HL-60 (cell line): ENCODE results near the gene DECR2.

Experiments
- CTCF ChIP-seq: IDR thresholded peaks from one replicate; pipeline ENCODE4 v1.5.1; 2011; ENCODE audit warnings: low read length, control low read depth, inconsistent platforms; ENCODE audit not compliant: insufficient read depth
- GABPA ChIP-seq: IDR thresholded peaks from 2 replicates; pipeline ENCODE4 v1.6.1; 2012; ENCODE audit warnings: low read depth
- POLR2AphosphoS5 ChIP-seq: IDR thresholded peaks from 2 replicates; pipeline ENCODE4 v1.6.1; 2012; ENCODE audit warnings: low read depth
- REST ChIP-seq: IDR thresholded peaks from 2 replicates; pipeline ENCODE4 v1.6.1; 2012; ENCODE audit warnings: low read depth; ENCODE audit not compliant: insufficient replicate concordance
- SPI1 ChIP-seq: IDR thresholded peaks from 2 replicates; pipeline ENCODE4 v1.6.1; 2012; ENCODE audit warnings: low read depth, mild to moderate bottlenecking, borderline replicate concordance

GRCh38 chr16:379961-380761, 21.5 kb upstream of the DECR2 start:
- no peak for TF ChIP-seq REST
- no peak for TF ChIP-seq CTCF
- no peak for TF ChIP-seq SPI1
- no peak for TF ChIP-seq POLR2AphosphoS5
- no peak for TF ChIP-seq GABPA
